Activated CD4-positive, CD25-positive, alpha-beta regulatory T cell treated with anti-CD3 and anti-CD28 coated beads, Interleukin-2, amount 50 U/mL, for 72 hours (primary cell): ENCODE results near the gene CRHR1.

Experiments
- DNase-seq: peaks from one replicate; pipeline ENCODE4 v3.0.0; 2021

CRHR1 gene

GRCh38 chr17:45791041-45791582 is 7.0 kb downstream of the CRHR1 start:
- no peak for DNase-seq

- DNase-seq = no peak
Measured at GRCh38 chr17:45791935-45792334, 7.8 kb downstream of the CRHR1 start.

- no peak for DNase-seq
Measured at GRCh38 chr17:45792437-45792836, 8.3 kb downstream of the CRHR1 start.

- DNase-seq = no peak
Measured at GRCh38 chr17:45792995-45793755, 9.1 kb downstream of the CRHR1 start.

GRCh38 chr17:45793999-45794540 is 9.9 kb downstream of the CRHR1 start:
- DNase-seq = no peak

GRCh38 chr17:45794840-45795239 is 10.7 kb downstream of the CRHR1 start:
- no peak for DNase-seq

GRCh38 chr17:45800816-45801215 is 16.7 kb downstream of the CRHR1 start:
- DNase-seq = no peak

GRCh38 chr17:45801421-45801820 is 17.3 kb downstream of the CRHR1 start:
- DNase-seq = no peak

- DNase-seq = no peak
Measured at GRCh38 chr17:45808845-45809244, 24.7 kb downstream of the CRHR1 start.

GRCh38 chr17:45809499-45809898 is 25.4 kb downstream of the CRHR1 start:
- no peak for DNase-seq

GRCh38 chr17:45812102-45812501 is 28.0 kb downstream of the CRHR1 start:
- DNase-seq = no peak

GRCh38 chr17:45813048-45813725 is 29.1 kb downstream of the CRHR1 start:
- no peak for DNase-seq

- no peak for DNase-seq
Measured at GRCh38 chr17:45814622-45815606, 30.8 kb downstream of the CRHR1 start.

GRCh38 chr17:45815752-45816151 is 31.6 kb downstream of the CRHR1 start:
- no peak for DNase-seq

- DNase-seq = no peak
Measured at GRCh38 chr17:45818041-45818440, 33.9 kb downstream of the CRHR1 start.

- no peak for DNase-seq
Measured at GRCh38 chr17:45818699-45819098, 34.6 kb downstream of the CRHR1 start.

- DNase-seq = no peak
Measured at GRCh38 chr17:45819632-45820031, 35.5 kb downstream of the CRHR1 start.

- DNase-seq = no peak
Measured at GRCh38 chr17:45820052-45820780, 36.1 kb downstream of the CRHR1 start.

GRCh38 chr17:45821147-45821546 is 37.0 kb downstream of the CRHR1 start:
- DNase-seq = no peak

- DNase-seq = no peak
Measured at GRCh38 chr17:45823598-45823997, 39.5 kb downstream of the CRHR1 start.

GRCh38 chr17:45824475-45824874 is 40.4 kb downstream of the CRHR1 start:
- DNase-seq = no peak

GRCh38 chr17:45824901-45825492 is 40.9 kb downstream of the CRHR1 start:
- no peak for DNase-seq
